HEK293 (cell line): Measurements from ENCODE around the gene FBXO36.

Experiments used
- CTCF ChIA-PET: fragments of 350-600 bp; formaldehyde crosslinking; extraction: SDS; loops from one replicate; lab custom pipeline; 2021; ENCODE audit warnings: antibody characterized with exemption; lab: Yijun Ruan, JAX
- POLR2A ChIA-PET: fragments of 300-600 bp; formaldehyde crosslinking; extraction: SDS; loops from one replicate; lab custom pipeline; 2020; ENCODE audit warnings: antibody characterized with exemption, inconsistent platforms; lab: Yijun Ruan, JAX
- H3K27ac ChIP-seq: fragments of 200-500 bp; sonication (Bioruptor generic); 2 replicates; pipeline ENCODE4 v1.5.1; 2014; ENCODE audit warnings: low read depth, low read length, control low read depth, inconsistent platforms; ENCODE audit errors: extremely low read depth
- H3K36me3 ChIP-seq, 2 experiments: fragments of 200-500 bp in 1 of 2; sonication (Bioruptor generic) in 1 of 2; 1 replicate in 1 of 2; 2 replicates in 1 of 2; pipeline ENCODE4 v1.5.1; 2014 to 2017; ENCODE audit warnings: inconsistent platforms in 2 of 2, low read length in 2 of 2; ENCODE audit not compliant: control insufficient read depth in 2 of 2, insufficient read depth in 1 of 2
- H3K4me1 ChIP-seq: fragments of 200-500 bp; sonication (Bioruptor generic); 2 replicates; pipeline ENCODE4 v1.5.1; 2014; ENCODE audit warnings: mild to moderate bottlenecking, low read length, inconsistent platforms; ENCODE audit not compliant: control insufficient read depth, insufficient read depth
- H3K4me3 ChIP-seq: 2 replicates; pipeline ENCODE4 v1.5.1; 2011; ENCODE audit warnings: low read depth, mild to moderate bottlenecking, control low read depth, low read length, moderate library complexity
- H3K9me3 ChIP-seq: fragments of 200-500 bp; sonication (Bioruptor generic); 2 replicates; pipeline ENCODE4 v1.5.1; 2014; ENCODE audit warnings: low read depth, low read length, inconsistent platforms; ENCODE audit not compliant: control insufficient read depth, insufficient read depth
- CTCF ChIP-seq: fragments of 450-650 bp; formaldehyde crosslinking; IDR thresholded peaks from 2 replicates; pipeline ENCODE4 v1.5.1; 2016; ENCODE audit warnings: missing biosample characterization, missing genetic modification characterization
- EGR2 ChIP-seq: fragments of 450-650 bp; formaldehyde crosslinking; IDR thresholded peaks from 2 replicates; pipeline ENCODE4 v1.5.1; 2016; ENCODE audit warnings: low read depth, missing biosample characterization, missing genetic modification characterization
- FEZF1 ChIP-seq: fragments of 450-650 bp; formaldehyde crosslinking; IDR thresholded peaks from 2 replicates; pipeline ENCODE4 v1.5.1; 2016; ENCODE audit warnings: missing biosample characterization, missing genetic modification characterization
- INSM2 ChIP-seq: fragments of 450-650 bp; formaldehyde crosslinking; IDR thresholded peaks from 2 replicates; pipeline ENCODE4 v1.5.1; 2016; ENCODE audit warnings: missing biosample characterization, missing genetic modification characterization
- KLF8 ChIP-seq: fragments of 450-650 bp; formaldehyde crosslinking; IDR thresholded peaks from 2 replicates; pipeline ENCODE4 v1.5.1; 2016; ENCODE audit warnings: missing biosample characterization, missing genetic modification characterization
- OVOL3 ChIP-seq: fragments of 450-650 bp; formaldehyde crosslinking; IDR thresholded peaks from 2 replicates; pipeline ENCODE4 v1.5.1; 2016; ENCODE audit warnings: missing biosample characterization, missing genetic modification characterization
- PBX3 ChIP-seq: sonication (generic); formaldehyde crosslinking; IDR thresholded peaks from 2 replicates; pipeline ENCODE4 v1.8.1; 2022; ENCODE audit warnings: mild to moderate bottlenecking, moderate library complexity, missing genetic modification reagents
- PRDM6 ChIP-seq: fragments of 450-650 bp; formaldehyde crosslinking; IDR thresholded peaks from 2 replicates; pipeline ENCODE4 v1.5.1; 2017; ENCODE audit warnings: missing biosample characterization, missing genetic modification characterization
- WT1 ChIP-seq: fragments of 450-650 bp; formaldehyde crosslinking; IDR thresholded peaks from 2 replicates; pipeline ENCODE4 v1.5.1; 2016; ENCODE audit warnings: missing biosample characterization, missing genetic modification characterization
- ZBTB26 ChIP-seq: fragments of 450-650 bp; formaldehyde crosslinking; optimal IDR thresholded peaks from 2 replicates; pipeline ENCODE3; 2016; ENCODE audit warnings: missing biosample characterization, mild to moderate bottlenecking, missing genetic modification characterization
- ZFP37 ChIP-seq: fragments of 450-650 bp; formaldehyde crosslinking; IDR thresholded peaks from 2 replicates; pipeline ENCODE4 v1.5.1; 2016; ENCODE audit warnings: missing biosample characterization, missing genetic modification characterization
- ZFP41 ChIP-seq: fragments of 450-650 bp; formaldehyde crosslinking; IDR thresholded peaks from 2 replicates; pipeline ENCODE4 v1.5.1; 2016; ENCODE audit warnings: missing biosample characterization, missing genetic modification characterization, borderline replicate concordance
- ZNF121 ChIP-seq: fragments of 450-650 bp; formaldehyde crosslinking; IDR thresholded peaks from 2 replicates; pipeline ENCODE4 v1.5.1; 2016; ENCODE audit warnings: missing biosample characterization, missing genetic modification characterization
- ZNF133 ChIP-seq: fragments of 450-650 bp; formaldehyde crosslinking; IDR thresholded peaks from 2 replicates; pipeline ENCODE4 v1.5.1; 2016; ENCODE audit warnings: missing biosample characterization, missing genetic modification characterization
- ZNF292 ChIP-seq: fragments of 450-650 bp; formaldehyde crosslinking; IDR thresholded peaks from 2 replicates; pipeline ENCODE4 v1.5.1; 2016; ENCODE audit warnings: low read depth, missing biosample characterization, missing genetic modification characterization, borderline replicate concordance
- ZNF311 ChIP-seq: fragments of 450-650 bp; formaldehyde crosslinking; IDR thresholded peaks from 2 replicates; pipeline ENCODE4 v1.5.1; 2017; ENCODE audit warnings: missing biosample characterization, missing genetic modification characterization, borderline replicate concordance
- ZNF366 ChIP-seq: fragments of 450-650 bp; formaldehyde crosslinking; conservative IDR thresholded peaks from 2 replicates; pipeline ENCODE4 v1.5.1; 2016; ENCODE audit warnings: missing biosample characterization, missing genetic modification characterization
- ZNF423 ChIP-seq: fragments of 450-650 bp; formaldehyde crosslinking; IDR thresholded peaks from 2 replicates; pipeline ENCODE4 v1.5.1; 2016; ENCODE audit warnings: missing biosample characterization, missing genetic modification characterization
- ZNF580 ChIP-seq: fragments of 450-650 bp; formaldehyde crosslinking; IDR thresholded peaks from 2 replicates; pipeline ENCODE4 v1.5.1; 2016; ENCODE audit warnings: missing biosample characterization, missing genetic modification characterization
- ZNF600 ChIP-seq: fragments of 450-650 bp; formaldehyde crosslinking; IDR thresholded peaks from 2 replicates; pipeline ENCODE4 v1.5.1; 2016; ENCODE audit warnings: missing biosample characterization, missing genetic modification characterization
- ZNF843 ChIP-seq: fragments of 450-650 bp; formaldehyde crosslinking; IDR thresholded peaks from 2 replicates; pipeline ENCODE4 v1.5.1; 2016; ENCODE audit warnings: missing biosample characterization, missing genetic modification characterization

Gene FBXO36

GRCh38 chr2:229874647-229875046 lies 47.7 kb upstream of the FBXO36 start (continued):
- TF ChIP-seq ZNF580 (tag by site-specific recombination) = peak; percentile 74
- peak; percentile 31; the same call in 1 of the 2 replicates for TF ChIP-seq OVOL3 (tag by site-specific recombination)
- TF ChIP-seq ZNF366 (tag by site-specific recombination) = no peak
- TF ChIP-seq ZNF843 (tag by site-specific recombination) = peak; percentile 89
- TF ChIP-seq PRDM6 (tag by site-specific recombination) = peak; percentile 84
- TF ChIP-seq KLF8 = 0 out of 2 replicates have a peak, but pooled peaks have one; percentile 51
- no peak for TF ChIP-seq ZNF311 (tag by site-specific recombination)
- TF ChIP-seq FEZF1 (tag by site-specific recombination) = peak; percentile 85
- peak; percentile 30; the same call in 1 of the 2 replicates for TF ChIP-seq INSM2 (tag by site-specific recombination)

- Histone ChIP-seq H3K36me3 (peaks cover 27 to 40% of the 10 kb centered on the region in 2 experiments), H3K27ac (no peak overlapping the region), H3K4me1 (peaks cover 19% of the 10 kb centered on the region), H3K9me3 (no peaks in the 10 kb centered on the region), H3K4me3 (no peak overlapping the region)
- peak; percentile 84; the same call in 1 of the 2 replicates for TF ChIP-seq WT1 (tag by site-specific recombination)
- TF ChIP-seq PBX3 = no peak
- ChIA-PET CTCF (no interaction called here), POLR2A (no interaction called here)
Measured at GRCh38 chr2:229875549-229875948, 46.8 kb upstream of the FBXO36 start.

GRCh38 chr2:229879191-229879950 lies 42.9 kb upstream of the FBXO36 start:
- H3K36me3 ChIP-seq = peaks cover 19 to 32% of the 10 kb centered on the region in 2 experiments
- CTCF ChIA-PET = no interaction called here
- POLR2A ChIA-PET = no interaction called here
- no peaks in the 10 kb centered on the region for H3K9me3 ChIP-seq
- TF ChIP-seq ZFP37 (tag by site-specific recombination) = no peak
- TF ChIP-seq ZFP41 (tag by site-specific recombination) = no peak
- no peak for TF ChIP-seq EGR2 (tag by site-specific recombination)
- TF ChIP-seq ZNF121 (tag by site-specific recombination) = no peak
- TF ChIP-seq ZBTB26 (tag by site-specific recombination) = no peak
- TF ChIP-seq ZNF600 (tag by site-specific recombination) = no peak
- TF ChIP-seq ZNF423 (tag by site-specific recombination) = no peak
- no peak for TF ChIP-seq CTCF
- no peak for TF ChIP-seq ZNF133 (tag by site-specific recombination)
- TF ChIP-seq ZNF292 (tag by site-specific recombination) = no peak
- no peak overlapping the region for H3K4me3 ChIP-seq
- H3K27ac ChIP-seq = no peak overlapping the region
- H3K4me1 ChIP-seq = peaks cover 9% of the 10 kb centered on the region
